ENCODE data around the gene MIF4GD.
"Not testable (repeated sequence)": the region's sequence is repeated elsewhere in the genome, so short reads cannot be mapped to it uniquely, and the experiment has no call there.

MIF4GD gene

DNA sequence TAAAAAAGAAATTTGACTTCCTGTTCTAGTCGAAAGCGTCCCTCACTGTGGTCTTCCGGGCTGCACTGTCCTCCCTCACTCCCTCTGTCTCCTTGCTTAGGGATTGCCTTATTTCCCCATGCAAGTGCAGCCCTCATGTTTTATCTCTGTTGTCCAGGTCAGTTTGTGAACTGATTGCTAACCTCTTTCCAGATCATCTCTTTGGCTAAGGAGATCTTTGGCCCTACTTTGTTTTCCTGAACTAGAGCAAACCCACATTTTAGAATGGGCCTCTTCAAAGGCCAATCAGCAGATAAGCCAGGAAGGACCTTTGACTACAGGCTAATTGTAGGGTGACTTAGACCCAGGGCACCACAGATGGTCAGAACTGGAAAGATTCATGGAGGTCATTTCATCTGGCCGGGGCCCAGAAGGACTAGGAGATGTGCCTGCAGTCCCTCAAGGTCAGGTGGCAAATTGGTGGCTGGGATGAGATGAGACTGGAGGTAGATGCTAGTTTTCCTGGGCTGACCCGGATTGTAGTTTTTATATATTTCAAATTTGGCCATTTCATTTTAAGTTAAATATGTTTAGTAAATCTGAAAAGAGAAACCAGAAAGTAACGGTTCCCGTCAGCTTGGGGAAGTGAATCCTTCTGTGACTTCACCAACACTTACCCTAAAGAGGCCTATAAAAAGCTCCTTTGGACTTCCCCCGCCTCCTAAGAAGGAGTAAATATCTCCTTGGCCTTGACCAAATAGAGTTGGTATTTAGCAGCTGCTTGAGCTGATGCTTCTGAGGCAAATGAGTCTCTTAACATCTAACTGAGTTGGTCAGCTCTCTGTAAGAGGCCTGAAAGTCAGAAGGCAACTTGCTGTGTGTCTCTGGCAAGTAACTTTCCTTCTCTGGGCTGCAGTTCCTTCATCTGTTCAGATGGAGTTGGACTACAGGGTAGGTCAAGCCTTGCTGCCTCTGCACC lies 24.4 kb upstream of the MIF4GD start:
- Mint-ChIP-seq H3K4me1 (ENCODE audit: low read depth) (peaks cover 44% of the 10 kb centered on the region), H3K36me3 (ENCODE audit: low read depth) (no peaks in the 10 kb centered on the region), H3K27me3 (no peaks in the 10 kb centered on the region), H3K9me3 (no peaks in the 10 kb centered on the region), H3K27ac (peak overlapping the region; percentile 99), H3K4me3 (peak overlapping the region; percentile 38)
- no peak for DNase-seq

DNA sequence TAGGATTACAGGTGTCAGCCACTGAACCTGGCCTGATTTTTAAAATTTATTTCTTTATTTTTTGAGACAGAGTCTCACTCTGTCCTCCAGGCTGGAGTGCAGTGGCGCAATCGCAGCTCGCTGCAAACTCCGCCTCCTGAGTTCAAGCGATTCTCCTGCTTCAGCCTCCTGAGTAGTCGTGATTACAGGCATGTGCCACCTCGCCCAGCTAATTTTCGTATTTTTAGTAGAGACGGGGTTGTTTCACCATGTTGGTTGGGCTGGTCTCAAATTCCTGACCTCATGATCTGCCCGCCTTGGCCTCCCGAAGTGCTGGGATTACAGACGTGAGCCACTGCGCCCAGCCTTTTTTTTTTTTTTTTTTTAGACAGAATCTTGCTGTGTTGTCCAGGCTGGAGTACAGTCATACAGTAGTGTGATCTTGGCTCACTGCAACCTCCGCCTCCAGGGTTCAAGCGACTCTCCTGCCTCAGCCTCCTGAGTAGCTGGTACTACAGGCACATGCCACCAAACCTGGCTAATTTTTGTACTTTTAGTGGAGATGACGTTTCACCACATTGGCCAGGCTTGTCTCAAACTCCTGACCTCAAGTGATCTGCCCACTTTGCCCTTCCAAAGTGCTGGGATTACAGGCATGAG lies 21.9 kb upstream of the MIF4GD start:
- H3K27ac Mint-ChIP-seq, H3K9me3 Mint-ChIP-seq, H3K4me3 Mint-ChIP-seq, H3K27me3 Mint-ChIP-seq, DNase-seq: not testable (repeated sequence)
- Mint-ChIP-seq H3K36me3 (ENCODE audit: low read depth) (peaks cover 16% of the 10 kb centered on the region), H3K4me1 (ENCODE audit: low read depth) (peaks cover 54% of the 10 kb centered on the region)

DNA sequence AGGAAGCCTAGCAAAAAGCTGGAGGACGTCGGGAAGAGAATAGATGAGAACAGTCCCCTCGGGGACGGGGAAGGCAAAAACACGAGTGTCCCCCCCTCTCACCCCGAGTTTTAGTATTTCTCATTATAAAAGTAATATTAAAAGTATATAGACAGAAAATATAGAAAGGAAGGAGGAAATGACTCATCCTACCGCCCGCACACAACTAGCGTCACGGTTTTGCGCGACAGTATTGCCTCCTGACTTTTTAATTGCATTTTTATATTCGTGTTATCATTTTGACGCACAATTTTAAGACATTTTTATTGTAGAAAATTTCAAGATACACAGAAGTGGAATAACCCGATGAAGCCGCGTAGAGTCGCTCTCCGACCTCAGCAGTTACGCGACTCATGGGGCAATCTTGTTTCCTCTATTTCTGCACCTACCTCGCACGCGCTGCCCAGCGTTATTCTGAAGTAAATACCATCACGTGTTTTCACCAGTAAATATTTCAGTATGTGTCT lies 18.9 kb upstream of the MIF4GD start:
- Mint-ChIP-seq H3K36me3 (ENCODE audit: low read depth) (peaks cover 46% of the 10 kb centered on the region), H3K27ac (peak overlapping the region; percentile 100), H3K4me1 (ENCODE audit: low read depth) (peaks cover 44% of the 10 kb centered on the region), H3K9me3 (no peaks in the 10 kb centered on the region), H3K4me3 (peak overlapping the region; percentile 97), H3K27me3 (no peaks in the 10 kb centered on the region)
- no peak for DNase-seq

- Mint-ChIP-seq H3K27me3 (no peaks in the 10 kb centered on the region), H3K36me3 (ENCODE audit: low read depth) (peaks cover 52% of the 10 kb centered on the region), H3K4me3 (peak within 1 kb of the TSS; percentile 97), H3K4me1 (ENCODE audit: low read depth) (peaks cover 39% of the 10 kb centered on the region), H3K27ac (peak within 1 kb of the TSS; percentile 100), H3K9me3 (no peaks in the 10 kb centered on the region)
- peak; percentile 94 for DNase-seq
Measured at GRCh38 chr17:75289115-75289831, 18.2 kb upstream of the MIF4GD start, which contains the start of gene SLC25A19. Gene SLC25A19 (minus strand): TSS chr17:75289433. CDS start chr17:75286764, 2,669 bp downstream.

DNA sequence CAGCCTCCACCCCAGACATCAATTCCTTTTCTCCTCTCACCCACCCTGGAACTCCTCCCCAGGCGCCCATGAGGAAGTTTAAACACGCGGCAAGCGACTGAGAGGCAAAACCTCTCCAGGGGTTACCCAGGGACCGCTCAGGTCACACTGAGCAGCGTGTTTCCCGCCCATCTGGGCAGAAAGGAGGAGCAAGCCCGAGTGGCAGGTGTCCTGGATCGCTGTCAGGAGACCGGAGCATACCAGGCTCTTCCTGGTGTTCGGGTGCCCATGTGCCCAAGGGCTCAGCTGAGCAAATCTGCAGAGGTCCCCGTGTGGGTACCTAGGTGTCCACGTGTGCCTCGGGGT lies 17.7 kb upstream of the MIF4GD start:
- Mint-ChIP-seq H3K4me1 (ENCODE audit: low read depth) (peaks cover 37% of the 10 kb centered on the region), H3K9me3 (no peaks in the 10 kb centered on the region), H3K27me3 (no peaks in the 10 kb centered on the region), H3K27ac (peak overlapping the region; percentile 100), H3K36me3 (ENCODE audit: low read depth) (peaks cover 57% of the 10 kb centered on the region), H3K4me3 (peak overlapping the region; percentile 97)
- peak; percentile 78 for DNase-seq

GRCh38 chr17:75288359-75288758 lies 17.3 kb upstream of the MIF4GD start:
- H3K4me3 Mint-ChIP-seq = peak overlapping the region; percentile 97
- H3K27ac Mint-ChIP-seq = peak overlapping the region; percentile 100
- H3K9me3 Mint-ChIP-seq = no peaks in the 10 kb centered on the region
- H3K36me3 Mint-ChIP-seq (ENCODE audit: low read depth) = peaks cover 61% of the 10 kb centered on the region
- peaks cover 37% of the 10 kb centered on the region for H3K4me1 Mint-ChIP-seq (ENCODE audit: low read depth)
- no peak for DNase-seq
- no peaks in the 10 kb centered on the region for H3K27me3 Mint-ChIP-seq

- H3K9me3 Mint-ChIP-seq = no peaks in the 10 kb centered on the region
- peak overlapping the region; percentile 97 for H3K4me3 Mint-ChIP-seq
- peaks cover 66% of the 10 kb centered on the region for H3K36me3 Mint-ChIP-seq (ENCODE audit: low read depth)
- no peaks in the 10 kb centered on the region for H3K27me3 Mint-ChIP-seq
- H3K27ac Mint-ChIP-seq = peak overlapping the region; percentile 66
- peaks cover 37% of the 10 kb centered on the region for H3K4me1 Mint-ChIP-seq (ENCODE audit: low read depth)
- DNase-seq = no peak
Measured at GRCh38 chr17:75287221-75287620, 16.2 kb upstream of the MIF4GD start.

- DNase-seq = no peak
- Mint-ChIP-seq H3K36me3 (ENCODE audit: low read depth) (peaks cover 85% of the 10 kb centered on the region), H3K27me3 (no peaks in the 10 kb centered on the region), H3K4me1 (ENCODE audit: low read depth) (peaks cover 26% of the 10 kb centered on the region), H3K27ac (no peak overlapping the region), H3K4me3 (no peak overlapping the region), H3K9me3 (no peaks in the 10 kb centered on the region)
Measured at GRCh38 chr17:75285123-75285522, 14.1 kb upstream of the MIF4GD start.

DNA sequence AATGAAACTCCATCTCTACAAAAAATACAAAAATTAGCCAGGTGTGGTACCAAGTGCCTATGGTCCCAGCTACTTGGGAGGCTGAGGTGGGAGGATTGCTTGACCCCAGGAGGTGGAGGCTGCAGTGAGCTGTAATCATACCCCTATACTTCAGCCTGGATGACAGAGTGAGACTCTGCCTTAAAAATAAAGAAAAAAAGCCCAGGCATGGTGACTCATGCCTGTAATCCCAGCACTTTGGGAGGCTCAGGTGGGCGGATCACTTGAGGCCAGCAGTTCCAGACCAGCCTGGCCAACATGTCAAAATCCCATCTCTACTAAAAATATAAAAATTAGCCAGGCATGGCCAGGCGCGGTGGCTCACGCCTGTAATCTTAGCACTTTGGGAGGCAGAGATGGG lies 9.2 kb upstream of the MIF4GD start:
- peaks cover 82% of the 10 kb centered on the region for H3K36me3 Mint-ChIP-seq (ENCODE audit: low read depth)
- DNase-seq; H3K4me1 Mint-ChIP-seq (ENCODE audit: low read depth); H3K4me3 Mint-ChIP-seq; H3K9me3 Mint-ChIP-seq; H3K27ac Mint-ChIP-seq; H3K27me3 Mint-ChIP-seq: not testable (repeated sequence)

DNA sequence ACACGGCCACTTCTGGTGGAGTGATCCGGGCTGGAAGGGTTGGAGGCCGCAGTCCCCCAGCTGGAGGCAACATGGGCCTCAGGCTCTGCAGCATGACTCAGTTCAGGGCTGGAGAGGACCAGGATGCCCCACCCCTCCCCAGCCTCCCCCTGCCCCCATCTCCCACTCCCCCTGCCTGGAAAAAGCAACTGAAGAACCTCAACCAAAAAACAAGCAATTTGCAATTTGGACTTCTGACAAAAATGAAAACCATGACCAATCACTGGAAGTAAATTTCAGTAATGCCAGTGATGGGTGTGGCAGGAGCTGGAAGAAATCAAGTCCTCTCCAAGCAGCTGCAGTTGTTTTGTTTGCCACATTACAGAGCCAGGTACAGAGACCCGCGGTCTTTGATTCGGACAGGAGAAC lies 6.6 kb upstream of the MIF4GD start:
- H3K9me3 Mint-ChIP-seq = no peaks in the 10 kb centered on the region
- H3K27me3 Mint-ChIP-seq = no peaks in the 10 kb centered on the region
- H3K4me1 Mint-ChIP-seq (ENCODE audit: low read depth) = peaks cover 15% of the 10 kb centered on the region
- H3K4me3 Mint-ChIP-seq = no peak overlapping the region
- no peak overlapping the region for H3K27ac Mint-ChIP-seq
- peaks cover 87% of the 10 kb centered on the region for H3K36me3 Mint-ChIP-seq (ENCODE audit: low read depth)
- no peak for DNase-seq

DNA sequence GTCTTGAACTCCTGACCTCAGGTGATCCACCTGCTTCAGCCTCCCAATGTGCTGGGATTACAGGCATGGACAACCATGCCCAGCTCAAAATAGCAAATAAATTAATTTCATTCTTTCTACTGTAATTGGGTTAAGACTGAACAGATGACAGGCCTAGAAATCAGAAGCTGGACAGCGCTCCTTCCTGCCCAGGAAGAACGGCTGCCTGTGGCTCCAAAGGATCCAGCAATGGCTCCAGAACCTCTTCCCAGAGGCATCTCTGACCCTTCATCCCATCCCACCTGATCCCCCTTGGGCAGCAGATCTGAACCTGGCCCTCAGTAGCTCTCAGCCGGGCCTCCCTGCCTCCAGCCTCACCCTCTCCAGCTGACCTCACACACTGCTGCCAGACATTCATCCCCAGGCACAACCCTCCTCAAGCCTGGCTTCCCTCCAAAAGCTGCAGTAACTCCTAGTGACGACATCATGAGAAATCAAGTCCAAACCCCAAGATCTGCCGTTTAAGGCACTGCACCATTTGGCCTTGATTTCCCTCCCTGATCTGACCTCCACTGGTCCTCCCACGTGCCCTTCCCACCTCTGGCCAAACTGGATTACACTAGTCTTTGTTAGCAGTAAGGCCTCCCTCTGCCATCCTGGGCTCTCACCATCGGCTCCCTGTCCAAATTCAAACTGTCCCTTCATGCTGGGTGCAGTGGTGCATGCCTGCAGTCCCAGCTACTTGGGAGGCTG lies 3.1 kb upstream of the MIF4GD start:
- no peak overlapping the region for H3K4me3 Mint-ChIP-seq
- no peaks in the 10 kb centered on the region for H3K27me3 Mint-ChIP-seq
- peaks cover 32% of the 10 kb centered on the region for H3K4me1 Mint-ChIP-seq (ENCODE audit: low read depth)
- no peak for DNase-seq
- H3K9me3 Mint-ChIP-seq = no peaks in the 10 kb centered on the region
- peak overlapping the region; percentile 94 for H3K27ac Mint-ChIP-seq
- H3K36me3 Mint-ChIP-seq (ENCODE audit: low read depth) = peaks cover 75% of the 10 kb centered on the region

DNA sequence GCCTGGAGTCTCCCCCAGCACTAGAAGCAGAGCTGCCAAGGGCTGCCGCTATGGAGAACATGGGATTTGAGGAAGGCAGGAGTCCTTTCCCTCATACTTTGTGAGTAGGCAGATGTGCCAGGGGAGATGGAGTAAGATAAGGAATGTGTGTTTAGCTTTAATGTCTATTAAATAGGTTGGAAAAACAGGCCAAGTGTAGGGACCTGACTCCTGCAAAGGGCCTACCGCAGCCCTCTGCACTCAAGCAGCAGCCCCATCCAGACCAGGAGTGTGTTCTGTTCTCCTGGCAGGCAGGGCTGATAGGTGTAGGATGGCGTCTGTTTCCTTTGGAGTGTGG lies 1.8 kb upstream of the MIF4GD start:
- Mint-ChIP-seq H3K27ac (peak overlapping the region; percentile 94), H3K4me3 (peak overlapping the region; percentile 83), H3K36me3 (ENCODE audit: low read depth) (peaks cover 70% of the 10 kb centered on the region), H3K4me1 (ENCODE audit: low read depth) (peaks cover 40% of the 10 kb centered on the region), H3K27me3 (no peaks in the 10 kb centered on the region), H3K9me3 (no peaks in the 10 kb centered on the region)
- DNase-seq = no peak

- peaks cover 40% of the 10 kb centered on the region for H3K4me1 Mint-ChIP-seq (ENCODE audit: low read depth)
- no peaks in the 10 kb centered on the region for H3K9me3 Mint-ChIP-seq
- H3K36me3 Mint-ChIP-seq (ENCODE audit: low read depth) = peaks cover 71% of the 10 kb centered on the region
- peak overlapping the region; percentile 83 for H3K4me3 Mint-ChIP-seq
- no peaks in the 10 kb centered on the region for H3K27me3 Mint-ChIP-seq
- DNase-seq = peak; percentile 54
- H3K27ac Mint-ChIP-seq = peak overlapping the region; percentile 94
Measured at GRCh38 chr17:75271955-75272847, 1.2 kb upstream of the MIF4GD start.

Measured in activated T-cell treated with anti-CD3 and anti-CD28 coated beads, Interleukin-2, amount 50 U/mL, for 24 hours (primary cell).